Prostate gland (tissue), 2 donors: ENCODE data around the gene SLC25A47.

Source experiments
- CTCF ChIP-seq, 4 experiments: fragments of 200-600 bp in 2 of 4; fragments of 450-650 bp in 2 of 4; sonication (generic) in 2 of 4; IDR thresholded peaks; 1 replicate in 3 of 4; 2 replicates in 1 of 4; pipeline ENCODE4 v1.5.1; 2016 to 2019; ENCODE audit warnings: antibody characterized with exemption in 4 of 4, mild to moderate bottlenecking in 2 of 4, moderate library complexity in 2 of 4
- POLR2A ChIP-seq: fragments of 450-650 bp; IDR thresholded peaks from one replicate; pipeline ENCODE4 v1.6.1; 2016; ENCODE audit warnings: antibody characterized with exemption, mild to moderate bottlenecking
- POLR2AphosphoS5 ChIP-seq: sonication (generic); formaldehyde crosslinking; IDR thresholded peaks from one replicate; pipeline ENCODE4 v1.6.1; 2017; ENCODE audit warnings: antibody characterized with exemption

DNA sequence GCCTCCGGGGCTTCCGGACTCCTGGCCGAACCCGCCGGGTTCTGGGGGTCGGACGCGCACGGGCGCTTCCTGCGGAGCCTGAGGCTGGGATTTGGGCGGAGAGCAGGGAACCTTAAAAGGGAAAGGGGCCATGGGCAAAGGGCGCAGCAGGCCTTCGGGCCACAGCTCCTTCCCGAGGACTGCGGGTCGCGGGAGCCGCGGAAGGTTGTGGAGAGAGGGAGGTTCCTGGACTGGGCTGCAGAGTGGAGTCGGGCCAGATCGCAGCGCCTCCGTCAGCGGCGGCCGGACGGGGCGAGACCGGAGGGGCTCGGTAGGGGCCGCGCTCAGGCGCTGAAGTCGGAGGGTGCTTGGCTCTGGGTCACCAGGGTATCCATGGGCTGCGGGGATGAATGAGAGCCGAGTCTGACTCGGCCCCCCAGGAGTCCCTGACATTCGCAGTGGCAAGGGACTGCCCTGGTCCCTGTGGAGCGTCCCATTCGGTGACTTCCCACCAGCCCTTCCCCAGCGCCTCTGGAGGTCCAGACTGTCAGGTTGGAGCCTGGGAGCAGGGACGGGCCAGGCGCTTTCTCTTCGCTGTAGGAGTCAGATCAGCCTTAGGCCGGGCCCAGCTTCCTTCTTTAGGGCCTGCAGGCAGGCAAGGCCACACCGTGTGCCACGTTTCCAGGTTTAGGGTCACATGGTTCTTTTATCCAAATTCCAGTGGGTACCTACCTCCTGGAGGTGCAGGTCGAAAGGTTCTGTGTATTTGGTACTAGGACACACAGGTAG, 16.0 kb upstream of the SLC25A47 start:
- TF ChIP-seq POLR2AphosphoS5 (no peak), CTCF (IDR thresholded peaks at IDR 0.05) (no peak), POLR2A (no peak)
